T-helper 22 cell (primary cell): ENCODE data around the gene ALDOA.

Experiments used
- DNase-seq: peaks from one replicate; pipeline ENCODE4 v3.0.0-alpha.2; 2020; ENCODE audit warnings: low read depth

The ALDOA gene

GRCh38 chr16:30116291-30117207, 51.0 kb downstream of the ALDOA start:
- DNase-seq = no peak

- no peak for DNase-seq
Measured at GRCh38 chr16:30117768-30118167, 52.2 kb downstream of the ALDOA start.

GRCh38 chr16:30119428-30119827, 53.9 kb downstream of the ALDOA start:
- DNase-seq = no peak
